Epithelial cell of proximal tubule (primary cell): ENCODE measurements around the gene HJURP. TPM values are rescaled to one million over a fixed set of nuclear protein-coding genes. Genes with fewer than 3 reads are reported as not detected.

Experiments used
- DNase-seq: peaks from one replicate; pipeline ENCODE4 v3.0.0-alpha.2; 2011; ENCODE audit warnings: low read depth
- H3K4me3 ChIP-seq: 2 replicates; pipeline ENCODE4 v1.5.1; 2011; ENCODE audit warnings: low read depth, mild to moderate bottlenecking, low read length
- total RNA-seq: library from RNA; depleted of rRNA; stranded (reverse); fragments of >200 nt; gene quantifications from 2 replicates; pipeline ENCODE4 v1.2.3, GENCODE V29; 2015
- TF ChIP-seq, protein P1 (sequence below): conservative IDR thresholded peaks from 2 replicates; pipeline ENCODE4 v1.5.1; 2012; ENCODE audit warnings: low read depth, mild to moderate bottlenecking, low read length

Gene HJURP
- total RNA-seq, 1 donor from 2014 or later: 64.9 TPM

DNA sequence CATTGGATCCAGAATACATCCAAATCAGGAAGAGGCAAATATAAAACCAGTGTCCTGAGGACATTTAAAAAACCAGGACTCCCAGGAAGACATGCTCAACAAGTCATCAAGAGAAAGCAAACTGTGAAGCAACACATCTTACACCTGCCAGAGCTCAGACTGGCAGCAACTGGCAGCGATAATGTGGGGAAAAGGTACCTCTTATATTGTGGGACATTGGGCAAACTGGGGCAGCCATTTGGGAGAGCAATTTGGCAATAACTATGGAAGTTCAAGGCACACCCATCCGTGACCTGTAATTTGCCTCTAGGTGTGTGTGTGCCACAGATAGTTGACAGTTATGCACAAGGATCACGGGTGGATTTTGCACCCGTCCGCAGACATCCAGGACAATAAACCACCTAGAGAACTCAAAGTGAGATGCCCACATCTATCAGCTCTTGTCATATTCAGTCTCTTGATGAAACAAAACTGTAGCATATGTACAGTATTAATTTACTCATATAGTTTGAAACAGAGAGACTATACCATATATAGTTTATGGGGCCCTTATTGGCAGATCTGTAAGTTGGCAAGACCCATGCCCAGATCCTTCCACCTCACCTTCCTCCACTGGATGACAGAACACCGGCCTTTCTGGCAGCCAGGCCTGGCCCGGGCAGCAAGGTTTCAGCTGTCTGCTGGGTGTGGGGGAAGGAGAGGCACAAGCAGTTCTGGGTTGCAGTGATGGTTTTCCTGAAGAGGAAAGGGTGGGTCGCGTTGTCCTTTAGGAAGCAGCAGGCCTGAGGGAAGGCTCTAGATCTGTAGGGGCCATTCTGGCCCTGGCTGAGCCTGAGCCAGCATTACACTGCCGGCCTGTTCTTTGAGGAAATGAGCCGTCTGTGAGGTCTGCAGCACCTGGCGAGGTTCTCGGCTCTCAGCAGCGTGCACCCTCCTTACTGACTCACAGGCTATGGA, 18.8 kb downstream of the HJURP start:
- TF ChIP-seq, protein P1, sequence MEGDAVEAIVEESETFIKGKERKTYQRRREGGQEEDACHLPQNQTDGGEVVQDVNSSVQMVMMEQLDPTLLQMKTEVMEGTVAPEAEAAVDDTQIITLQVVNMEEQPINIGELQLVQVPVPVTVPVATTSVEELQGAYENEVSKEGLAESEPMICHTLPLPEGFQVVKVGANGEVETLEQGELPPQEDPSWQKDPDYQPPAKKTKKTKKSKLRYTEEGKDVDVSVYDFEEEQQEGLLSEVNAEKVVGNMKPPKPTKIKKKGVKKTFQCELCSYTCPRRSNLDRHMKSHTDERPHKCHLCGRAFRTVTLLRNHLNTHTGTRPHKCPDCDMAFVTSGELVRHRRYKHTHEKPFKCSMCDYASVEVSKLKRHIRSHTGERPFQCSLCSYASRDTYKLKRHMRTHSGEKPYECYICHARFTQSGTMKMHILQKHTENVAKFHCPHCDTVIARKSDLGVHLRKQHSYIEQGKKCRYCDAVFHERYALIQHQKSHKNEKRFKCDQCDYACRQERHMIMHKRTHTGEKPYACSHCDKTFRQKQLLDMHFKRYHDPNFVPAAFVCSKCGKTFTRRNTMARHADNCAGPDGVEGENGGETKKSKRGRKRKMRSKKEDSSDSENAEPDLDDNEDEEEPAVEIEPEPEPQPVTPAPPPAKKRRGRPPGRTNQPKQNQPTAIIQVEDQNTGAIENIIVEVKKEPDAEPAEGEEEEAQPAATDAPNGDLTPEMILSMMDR: no peak
- DNase-seq: no peak
- no peak overlapping the region for H3K4me3 ChIP-seq

DNA sequence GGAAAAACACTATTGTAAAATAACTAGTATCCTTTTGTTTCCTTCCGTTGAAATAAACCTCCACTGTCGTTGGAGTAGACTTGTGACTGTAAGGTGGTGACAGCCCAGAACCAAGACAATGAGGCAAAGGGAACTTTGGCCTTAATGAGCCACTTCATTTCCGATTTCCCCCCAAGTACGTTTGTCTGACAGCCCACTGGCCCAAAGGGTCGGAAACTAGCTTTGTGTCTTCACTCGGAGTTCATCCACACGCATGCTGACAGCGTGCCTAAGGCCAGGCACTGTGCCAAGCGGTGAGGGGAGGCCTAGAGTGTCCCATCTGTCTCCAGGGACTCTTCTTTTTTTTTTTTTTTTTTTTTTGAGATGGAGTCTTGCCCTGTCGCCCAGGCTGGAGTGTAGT, 21.0 kb downstream of the HJURP start:
- TF ChIP-seq, protein P1: no peak
- DNase-seq: no peak
- H3K4me3 ChIP-seq: no peak overlapping the region

DNA sequence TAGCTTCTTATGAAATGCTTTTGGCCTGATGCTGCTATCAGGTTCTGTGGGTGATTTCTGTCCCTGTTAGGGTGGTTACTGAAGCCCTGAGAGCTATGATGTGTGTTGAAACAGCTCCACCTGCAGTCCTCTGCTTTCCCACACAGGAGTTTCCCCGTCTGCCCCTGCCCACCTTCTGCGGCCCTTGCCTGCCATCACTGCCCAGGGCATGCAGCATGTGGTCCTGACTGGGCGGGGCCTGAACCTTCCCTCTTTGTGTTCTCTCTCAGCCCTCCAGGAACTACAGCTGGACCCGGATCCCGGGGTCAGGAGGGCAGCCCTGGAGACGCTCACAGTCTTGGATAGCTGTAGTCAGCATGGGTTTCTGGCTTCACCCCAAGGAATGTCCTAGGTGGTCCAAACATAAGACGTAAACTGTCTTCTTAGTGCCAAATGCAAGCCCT, 21.4 kb downstream of the HJURP start:
- H3K4me3 ChIP-seq: no peak overlapping the region
- peak; percentile 9 for DNase-seq
- TF ChIP-seq, protein P1: peak; percentile 67

DNA sequence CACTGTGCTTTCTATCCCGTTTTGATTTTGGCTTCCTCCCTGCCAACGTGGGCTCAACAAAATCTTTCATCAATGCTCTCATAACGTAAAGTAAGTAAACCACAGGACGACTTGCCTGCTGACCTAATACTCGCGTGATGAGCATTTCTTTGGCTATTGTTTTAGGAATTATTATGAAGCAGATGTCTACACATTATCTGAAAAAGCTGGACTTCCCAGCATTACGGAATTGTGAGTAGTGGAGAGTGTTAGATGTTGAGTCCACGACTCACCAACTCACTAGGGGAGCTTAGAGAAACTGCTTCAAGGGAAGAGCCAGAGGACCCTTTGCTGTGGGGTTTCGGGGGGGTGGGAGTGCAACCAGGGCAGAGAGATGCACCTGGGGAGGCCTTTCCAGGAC, 21.9 kb downstream of the HJURP start:
- no peak for DNase-seq
- TF ChIP-seq, protein P1: no peak
- H3K4me3 ChIP-seq: no peak overlapping the region

DNA sequence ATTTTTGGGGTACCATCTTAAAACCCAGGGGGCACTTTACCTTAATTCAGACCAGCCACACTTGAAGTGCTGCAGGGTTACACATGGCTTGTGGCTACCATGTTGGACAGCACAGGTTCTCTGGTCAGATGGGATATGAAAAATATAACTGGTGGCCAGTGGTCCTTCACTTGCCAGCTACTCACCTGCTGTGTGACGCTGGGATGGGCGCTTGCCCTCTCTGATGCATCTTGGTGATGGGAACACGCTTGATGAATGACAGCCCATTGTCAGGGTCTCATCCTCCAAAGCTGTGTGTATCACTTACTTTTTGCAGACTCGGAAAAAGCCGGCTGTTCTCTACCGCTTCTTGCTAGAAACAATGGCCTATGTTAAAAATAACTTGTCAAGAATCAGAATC, 22.5 kb downstream of the HJURP start:
- DNase-seq: no peak
- TF ChIP-seq, protein P1: no peak
- H3K4me3 ChIP-seq: no peak overlapping the region

DNA sequence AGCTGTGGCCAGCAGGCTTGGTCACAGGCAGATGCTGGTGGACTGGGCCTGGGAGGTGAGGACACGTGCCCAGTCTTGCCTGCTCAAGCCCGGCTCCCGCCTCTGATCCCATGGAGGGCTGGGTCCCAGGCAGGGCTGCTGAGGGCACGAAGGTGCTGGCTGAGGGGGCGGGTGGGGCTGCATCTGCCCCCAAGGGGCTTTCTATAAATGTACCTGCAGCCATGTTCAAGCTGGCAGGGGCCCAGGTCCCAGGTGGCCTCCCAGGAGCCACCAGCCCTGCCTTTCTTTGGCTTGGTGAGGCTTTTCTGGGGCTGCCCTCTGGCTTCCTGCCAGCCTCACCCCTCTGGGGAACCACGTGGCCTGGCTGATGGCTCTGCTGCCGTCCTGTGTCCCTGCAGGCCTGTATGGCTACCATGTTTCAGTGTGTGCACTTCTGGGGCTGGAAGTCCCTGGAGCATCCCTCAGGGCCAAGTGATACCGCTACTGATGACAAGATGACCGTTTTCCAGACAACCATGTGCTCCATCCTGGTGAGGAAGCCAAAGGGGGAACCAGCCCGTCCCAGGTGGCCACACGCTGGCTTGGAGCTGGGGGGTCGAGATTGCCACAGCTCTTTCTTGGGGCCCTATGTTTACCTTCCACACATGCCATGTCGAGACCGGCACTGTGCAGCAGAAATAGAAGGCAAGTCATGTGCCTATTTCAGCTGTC, 23.2 kb downstream of the HJURP start:
- H3K4me3 ChIP-seq: no peak overlapping the region
- DNase-seq: no peak
- TF ChIP-seq, protein P1: no peak
